IPS DF 4.7 (cell line): ENCODE data around the gene AGAP5.
A peak's percentile ranks its signal among the peaks of the same experiment; 100 is the strongest.
"Not testable (repeated sequence)": the region's sequence is repeated elsewhere in the genome, so short reads cannot be mapped to it uniquely, and the experiment has no call there.

Experiments
- DNase-seq: peaks from one replicate; pipeline ENCODE4 v3.0.0-alpha.2; 2013; ENCODE audit warnings: low spot score; ENCODE audit errors: extremely low read depth

AGAP5 gene

GRCh38 chr10:73697675-73698159 lies at the start of gene AGAP5:
Gene AGAP5 (minus strand): TSS chr10:73698109. CDS start chr10:73697755, 354 bp downstream.
- DNase-seq = not testable (repeated sequence)

- no peak for DNase-seq
Observed at GRCh38 chr10:73746721-73747120, 48.8 kb upstream of the AGAP5 start.

GRCh38 chr10:73744664-73744975 lies 46.7 kb upstream of the AGAP5 start:
- DNase-seq = no peak

- peak; percentile 78 for DNase-seq
Observed at GRCh38 chr10:73743905-73744663, 46.2 kb upstream of the AGAP5 start, which contains the start of gene SEC24C. Gene SEC24C (plus strand): TSS chr10:73744372. CDS start chr10:73746833, 2,461 bp downstream.

- DNase-seq = no peak
Observed at GRCh38 chr10:73743327-73743904, 45.5 kb upstream of the AGAP5 start.

- DNase-seq = no peak
Observed at GRCh38 chr10:73742454-73742734, 44.5 kb upstream of the AGAP5 start.

GRCh38 chr10:73740501-73741254 lies 42.8 kb upstream of the AGAP5 start:
- DNase-seq = not testable (repeated sequence)

GRCh38 chr10:73734796-73735305 lies 36.9 kb upstream of the AGAP5 start:
- no peak for DNase-seq

- DNase-seq = no peak
Observed at GRCh38 chr10:73734028-73734720, 36.3 kb upstream of the AGAP5 start.

- no peak for DNase-seq
Observed at GRCh38 chr10:73732931-73733623, 35.2 kb upstream of the AGAP5 start.

GRCh38 chr10:73732426-73732825 lies 34.5 kb upstream of the AGAP5 start:
- DNase-seq = no peak

GRCh38 chr10:73731588-73732375 lies 33.9 kb upstream of the AGAP5 start:
- no peak for DNase-seq

- peak; percentile 74 for DNase-seq
Observed at GRCh38 chr10:73730153-73730906, 32.4 kb upstream of the AGAP5 start.

- DNase-seq = not testable (repeated sequence)
Observed at GRCh38 chr10:73729781-73730152, 31.9 kb upstream of the AGAP5 start.

GRCh38 chr10:73723516-73723915 lies 25.6 kb upstream of the AGAP5 start:
- DNase-seq = no peak

- DNase-seq = not testable (repeated sequence)
Observed at GRCh38 chr10:73720561-73720960, 22.7 kb upstream of the AGAP5 start.

- DNase-seq = no peak
Observed at GRCh38 chr10:73717556-73717955, 19.6 kb upstream of the AGAP5 start.

GRCh38 chr10:73716251-73716650 lies 18.3 kb upstream of the AGAP5 start:
- no peak for DNase-seq
